ENCODE data around the gene MED17.

MED17 gene

DNA sequence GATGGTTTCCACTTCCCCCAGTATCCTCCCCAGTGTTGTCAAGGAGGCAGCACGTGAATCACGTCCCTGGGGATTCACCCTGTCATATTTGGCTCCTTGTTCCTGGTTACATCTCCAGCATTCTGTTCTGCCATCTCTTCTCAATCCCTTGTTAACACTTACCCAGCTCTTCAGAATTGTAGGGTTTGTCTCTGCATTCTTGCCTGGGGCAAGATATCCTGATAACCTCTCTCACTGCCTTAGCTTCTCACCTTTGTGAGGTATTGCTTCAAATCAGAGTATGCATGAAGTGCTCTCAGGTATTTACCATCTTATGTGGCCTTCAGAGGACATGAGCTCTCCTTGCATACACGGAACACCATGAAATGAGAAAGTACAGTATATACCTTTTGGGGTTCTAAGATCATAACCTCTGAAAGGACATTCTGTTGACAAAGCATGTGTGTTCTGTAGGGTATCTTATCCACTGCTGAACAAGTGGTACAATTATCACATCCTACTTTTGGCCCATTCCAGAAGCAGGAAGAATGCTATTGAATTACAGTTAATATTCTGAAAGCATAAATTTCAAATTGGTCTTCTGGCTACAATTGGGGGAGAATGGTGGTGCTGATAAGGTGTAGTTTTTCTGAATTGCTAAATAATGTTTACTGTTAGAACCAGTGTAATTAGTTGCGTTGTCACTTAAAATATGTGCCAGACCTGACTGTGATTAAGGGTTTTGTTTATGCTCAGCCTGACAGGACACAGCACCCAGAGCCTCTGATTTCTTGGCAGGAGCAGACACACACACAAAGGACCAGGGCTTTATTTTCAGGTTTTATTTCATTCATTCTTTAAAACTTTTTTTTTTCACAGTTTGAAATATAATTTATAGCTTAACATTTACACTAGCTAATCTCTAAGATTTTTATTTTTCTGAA is 33.6 kb downstream of the MED17 start:
- DNase-seq (ENCODE audit: low read depth), result no peak

DNA sequence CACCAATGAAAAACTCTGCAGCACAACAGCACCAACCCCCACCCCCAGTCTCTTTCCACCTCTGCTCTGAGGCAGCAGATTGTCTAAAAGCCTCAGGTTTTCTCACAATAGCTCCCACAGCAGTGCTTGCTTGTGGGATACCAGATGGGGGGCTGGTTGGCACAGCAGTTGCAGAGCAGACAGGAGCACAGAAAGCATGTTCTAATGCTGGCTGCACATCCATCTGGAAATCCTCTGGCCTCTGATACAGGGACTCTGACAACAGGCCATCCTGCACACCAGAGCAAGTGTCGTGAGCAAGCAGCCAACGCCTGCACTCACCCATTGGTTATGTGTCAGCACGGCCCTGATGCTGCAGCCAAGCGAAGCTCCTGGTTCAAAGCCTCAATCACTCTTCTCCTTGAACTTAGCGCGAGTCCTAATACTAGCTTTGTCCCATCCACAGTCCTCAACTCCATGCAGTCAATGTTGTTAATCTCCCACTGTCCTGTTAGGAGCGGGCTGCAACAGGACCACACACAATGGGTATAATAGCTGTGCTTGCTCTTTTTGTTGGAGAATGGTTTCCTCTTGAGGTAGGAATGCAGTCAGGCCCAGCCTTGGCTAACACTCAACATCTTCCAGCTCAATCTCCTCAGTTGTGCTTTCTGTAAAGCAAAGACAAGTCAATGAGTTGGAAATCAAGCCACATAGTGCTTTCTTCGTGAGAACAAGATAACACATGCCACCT is 36.0 kb downstream of the MED17 start:
- no peak for DNase-seq (ENCODE audit: low read depth)

DNA sequence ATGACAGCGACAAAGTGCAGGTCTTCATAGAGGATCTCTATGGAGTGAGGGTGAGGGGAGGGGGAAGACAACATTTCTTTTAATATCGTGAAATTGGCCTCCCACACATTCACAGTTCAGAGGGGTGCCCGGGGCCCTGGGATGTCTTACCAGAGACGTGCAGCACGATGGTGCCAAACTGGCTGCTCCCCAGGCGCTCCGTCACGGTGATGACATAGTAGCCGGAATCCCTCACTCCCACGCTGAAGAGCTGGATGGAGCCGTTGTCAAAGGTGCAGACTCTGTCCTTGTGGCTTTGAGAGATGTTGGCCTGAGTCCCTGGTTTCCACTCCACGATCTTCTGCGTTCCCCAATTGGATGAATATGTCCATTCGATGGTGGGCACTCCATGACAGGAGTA is 36.8 kb downstream of the MED17 start:
- DNase-seq (ENCODE audit: low read depth), result no peak

DNA sequence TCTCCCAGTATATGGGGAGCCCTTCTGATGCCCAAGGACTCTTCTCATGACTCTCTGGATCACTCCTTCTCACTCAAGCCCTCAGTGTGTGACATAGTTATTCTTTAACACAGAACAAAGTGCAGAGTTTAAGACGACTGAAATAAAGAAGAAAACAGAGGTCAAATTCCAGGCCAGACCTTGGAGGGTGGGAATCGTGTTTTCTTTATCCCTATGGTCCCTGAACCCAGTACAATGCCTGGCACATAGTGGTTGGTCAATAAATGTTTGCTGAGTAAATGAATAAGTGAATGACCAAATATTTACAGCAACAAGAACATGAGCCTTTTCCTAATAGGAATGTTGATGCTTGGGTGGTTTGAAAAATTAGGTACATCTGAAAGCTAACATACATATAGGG is 37.5 kb downstream of the MED17 start:
- DNase-seq (ENCODE audit: low read depth), result no peak

DNA sequence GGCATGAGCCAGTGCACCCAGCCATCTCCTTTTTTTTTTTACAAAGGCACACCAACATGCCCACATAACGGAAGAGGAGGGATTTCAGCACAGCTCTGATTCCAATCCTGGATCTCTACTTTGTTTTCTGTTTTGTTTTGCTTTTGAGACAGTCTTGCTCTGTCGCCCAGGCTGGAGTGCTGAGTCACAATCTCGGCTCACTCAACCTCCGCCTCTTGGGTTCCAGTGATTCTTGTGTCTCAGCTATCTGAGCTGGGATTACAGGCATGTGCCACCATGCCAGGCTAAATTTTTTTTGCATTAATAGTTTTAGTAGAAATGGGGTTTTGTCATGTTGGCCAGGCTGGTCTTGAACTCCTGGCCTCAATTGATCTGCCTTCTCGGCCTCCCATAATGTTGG is 38.3 kb downstream of the MED17 start:
- DNase-seq (ENCODE audit: low read depth), result no peak

DNA sequence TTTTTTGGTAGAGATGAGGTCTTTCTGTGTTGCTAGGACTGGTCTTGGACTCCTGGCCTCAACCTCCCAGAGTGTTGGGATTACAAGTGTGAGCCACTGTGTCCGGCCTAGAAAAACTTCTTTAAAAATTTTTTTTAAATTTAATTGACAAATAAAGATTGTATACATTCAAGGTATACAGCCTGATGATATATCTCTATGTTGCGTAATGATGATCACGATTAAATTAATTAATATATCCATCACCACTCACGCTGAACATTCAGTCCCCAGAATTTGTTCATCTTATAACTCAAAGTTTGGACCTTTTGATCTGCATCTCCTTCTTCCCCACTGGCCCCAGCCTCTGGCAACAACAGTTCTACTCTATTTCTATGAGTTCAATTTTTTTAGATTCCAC is 39.1 kb downstream of the MED17 start:
- no peak for DNase-seq (ENCODE audit: low read depth)

DNA sequence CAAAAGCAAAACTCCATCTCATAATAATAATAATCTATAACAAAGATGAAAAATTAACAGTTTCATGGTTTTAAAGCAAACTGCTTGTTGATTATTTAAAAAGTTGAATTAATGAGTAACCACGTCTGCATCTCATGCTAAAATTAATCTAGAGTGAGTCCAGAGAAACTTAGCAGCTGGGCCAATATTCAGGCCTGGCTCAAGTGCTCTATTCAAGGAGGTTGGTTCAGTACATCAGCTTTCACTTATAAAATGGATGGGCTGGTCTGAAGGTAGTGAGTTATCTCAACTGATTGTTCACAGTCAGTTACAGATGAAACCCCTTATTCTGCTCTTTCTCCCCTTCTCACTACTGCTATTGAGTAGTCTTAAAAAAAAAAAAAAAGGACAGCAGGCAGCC is 43.3 kb downstream of the MED17 start:
- no peak for DNase-seq (ENCODE audit: low read depth)

DNA sequence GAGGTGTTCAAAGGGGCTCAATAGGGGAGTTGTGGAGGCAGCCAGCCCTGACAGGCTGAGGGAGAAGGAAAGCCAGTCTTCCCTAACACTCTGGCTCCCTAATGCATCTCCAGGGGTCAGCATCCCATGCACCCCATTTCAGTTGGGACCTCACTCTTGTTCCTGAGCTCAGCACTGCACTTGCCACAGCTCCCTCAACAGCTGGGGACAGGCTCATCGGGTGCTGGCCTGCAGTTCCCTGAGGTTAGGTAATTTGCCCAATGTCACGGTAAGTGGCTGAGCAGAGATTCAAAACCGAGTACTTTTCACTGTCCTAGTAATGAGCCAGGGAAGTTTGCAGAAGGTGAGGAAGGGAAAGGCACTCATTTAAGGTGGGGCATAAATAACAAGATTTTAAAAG is 45.5 kb downstream of the MED17 start:
- DNase-seq (ENCODE audit: low read depth), result no peak

DNA sequence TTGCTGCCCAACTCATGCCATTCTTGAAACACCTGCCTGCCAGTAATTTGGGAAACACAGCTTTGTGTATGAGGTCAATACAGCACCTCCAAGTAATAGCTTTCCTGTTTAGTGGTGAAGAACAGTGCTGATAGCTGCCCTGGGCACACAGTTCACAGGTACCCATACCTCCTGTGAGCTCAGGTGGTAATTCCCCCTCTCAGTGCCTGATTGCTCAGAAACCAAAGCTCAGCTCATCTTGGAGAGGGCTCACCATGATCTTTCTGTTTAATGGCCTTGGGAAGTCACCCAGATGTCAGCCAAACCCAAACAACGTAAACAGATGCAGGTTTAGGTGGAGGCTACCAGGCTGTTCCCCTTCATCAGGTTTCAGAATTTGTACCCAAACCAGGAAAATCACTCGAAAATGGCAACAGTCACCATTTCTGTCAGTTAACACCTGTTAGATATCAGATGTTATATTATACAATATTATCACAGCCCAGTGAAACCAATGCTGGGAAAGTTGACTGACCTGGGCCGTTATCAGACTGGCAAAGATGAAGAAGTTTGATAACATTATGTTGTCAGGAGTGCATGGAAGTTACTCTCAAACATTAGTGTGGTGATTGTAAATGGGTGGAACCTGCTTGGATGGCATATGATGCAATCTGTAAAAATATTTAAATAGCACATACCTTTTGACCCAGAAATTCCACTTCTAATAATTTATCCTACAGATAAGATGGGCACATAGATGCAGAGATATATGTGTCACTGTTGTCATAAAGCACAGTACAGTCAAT is 47.5 kb downstream of the MED17 start:
- no peak for DNase-seq (ENCODE audit: low read depth)

DNA sequence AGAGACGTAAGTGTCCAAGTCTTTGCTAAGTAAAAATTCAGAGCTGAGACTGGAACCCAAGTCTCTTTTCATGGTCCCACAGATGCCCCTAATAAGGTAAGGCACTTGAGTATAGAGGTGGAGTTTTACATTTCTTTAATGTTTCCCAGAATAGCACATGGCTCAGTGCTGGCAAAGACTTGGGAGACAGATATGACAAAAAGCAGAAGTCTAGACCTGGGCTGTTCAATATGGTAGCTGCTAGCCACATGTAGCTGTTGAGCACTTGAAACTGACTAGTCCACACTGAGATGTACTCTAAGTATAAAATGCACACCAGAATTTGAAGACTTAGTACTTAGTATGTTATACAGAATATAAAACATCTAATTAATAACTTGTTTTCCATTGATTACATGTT is 48.7 kb downstream of the MED17 start:
- no peak for DNase-seq (ENCODE audit: low read depth)

DNA sequence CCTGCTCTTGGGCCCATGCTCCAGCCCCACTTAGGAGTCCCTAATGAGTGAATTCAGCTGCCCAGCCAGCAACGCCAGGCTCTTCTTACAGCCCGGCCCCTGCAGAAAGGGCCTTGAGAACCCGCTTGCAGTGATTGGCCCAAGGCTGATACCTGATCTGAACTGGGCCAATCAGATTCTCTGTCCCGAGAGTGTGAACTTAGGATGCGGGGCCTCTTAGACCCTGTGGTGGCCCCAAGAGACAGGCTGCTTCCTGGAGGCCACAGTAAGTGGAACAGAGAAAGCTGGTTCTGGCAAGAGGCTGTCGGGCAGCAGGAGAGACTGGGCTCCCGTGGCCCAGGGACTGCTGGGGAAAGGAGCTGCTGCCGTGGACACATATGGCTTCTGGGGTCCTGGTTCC is 54.9 kb downstream of the MED17 start:
- DNase-seq (ENCODE audit: low read depth), result no peak

DNA sequence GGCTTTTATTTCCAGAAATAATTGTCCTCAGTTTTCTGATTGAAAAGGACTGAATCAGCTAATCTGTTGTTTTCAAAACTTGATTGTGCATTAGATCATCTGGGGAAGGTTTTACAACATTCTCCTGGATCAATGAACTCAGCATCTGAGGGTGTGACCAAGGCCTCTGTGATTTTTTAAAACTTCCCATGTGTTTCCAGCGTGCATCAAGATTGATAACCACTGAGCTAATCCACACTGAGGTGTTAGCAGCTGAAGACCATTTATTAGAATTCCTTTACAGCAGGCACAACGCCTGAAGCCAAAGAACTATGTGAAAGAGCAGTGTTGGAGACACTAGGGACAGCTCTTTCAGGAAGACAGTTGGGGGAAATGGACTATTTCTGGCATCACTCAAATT is 56.1 kb downstream of the MED17 start:
- DNase-seq (ENCODE audit: low read depth), result no peak

DNA sequence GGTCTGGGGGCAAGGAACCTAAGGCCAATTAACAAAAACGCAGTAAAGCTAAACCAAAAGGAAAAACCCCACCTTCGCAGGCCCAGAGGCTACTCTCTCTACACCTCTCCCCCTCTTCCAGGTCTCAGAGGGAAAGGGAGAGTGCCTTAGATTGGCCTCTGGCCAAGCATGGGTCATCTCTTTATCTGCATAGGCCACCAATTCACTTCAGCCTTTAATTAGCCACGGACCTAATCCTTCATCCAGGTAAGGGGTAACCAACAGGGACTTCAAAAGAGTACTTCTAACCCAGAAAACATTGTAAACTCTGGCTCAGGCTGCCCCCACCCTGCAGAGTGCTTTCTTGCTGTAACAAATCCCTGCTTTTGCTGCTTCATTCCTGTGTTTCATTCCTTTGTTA is 56.9 kb downstream of the MED17 start:
- DNase-seq (ENCODE audit: low read depth), result no peak

DNA sequence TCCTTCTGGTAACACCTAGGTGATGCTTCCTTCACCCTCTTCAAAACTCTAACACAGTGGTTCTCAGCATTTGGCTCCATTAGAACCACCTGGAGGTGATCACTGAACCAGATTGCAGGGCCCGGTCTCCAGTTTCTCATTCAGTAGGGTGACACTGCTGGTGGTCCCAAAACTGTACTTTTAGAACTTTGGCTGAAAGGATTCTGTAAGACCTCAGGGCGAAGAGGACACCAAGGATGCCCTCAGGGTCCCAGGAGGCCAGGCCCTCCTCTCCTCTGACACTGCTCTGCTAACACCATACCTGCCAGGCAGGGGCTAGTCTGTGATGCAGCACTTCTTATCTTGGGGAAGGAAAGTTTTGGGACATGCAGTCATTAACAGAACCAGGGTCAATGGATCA is 57.4 kb downstream of the MED17 start:
- no peak for DNase-seq (ENCODE audit: low read depth)

DNA sequence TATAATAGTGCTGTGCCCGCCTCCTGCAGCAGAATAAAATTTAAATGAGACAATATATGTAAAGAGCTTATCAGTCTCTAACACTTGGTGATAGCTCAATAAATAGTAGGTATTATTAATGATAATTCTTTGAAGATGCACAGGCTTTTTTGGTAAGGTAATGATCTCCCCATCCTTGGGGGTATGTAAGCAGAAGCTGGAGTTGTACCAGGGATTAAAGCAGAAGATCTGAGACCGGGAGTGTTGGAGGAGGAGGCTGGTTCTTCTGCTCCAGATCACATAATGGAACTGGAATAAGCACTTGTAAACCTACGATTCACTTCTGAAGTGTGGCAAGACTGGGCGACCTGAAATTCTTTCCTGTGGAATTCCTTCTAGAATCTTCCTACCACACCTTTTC is 58.0 kb downstream of the MED17 start:
- DNase-seq (ENCODE audit: low read depth), result no peak

DNA sequence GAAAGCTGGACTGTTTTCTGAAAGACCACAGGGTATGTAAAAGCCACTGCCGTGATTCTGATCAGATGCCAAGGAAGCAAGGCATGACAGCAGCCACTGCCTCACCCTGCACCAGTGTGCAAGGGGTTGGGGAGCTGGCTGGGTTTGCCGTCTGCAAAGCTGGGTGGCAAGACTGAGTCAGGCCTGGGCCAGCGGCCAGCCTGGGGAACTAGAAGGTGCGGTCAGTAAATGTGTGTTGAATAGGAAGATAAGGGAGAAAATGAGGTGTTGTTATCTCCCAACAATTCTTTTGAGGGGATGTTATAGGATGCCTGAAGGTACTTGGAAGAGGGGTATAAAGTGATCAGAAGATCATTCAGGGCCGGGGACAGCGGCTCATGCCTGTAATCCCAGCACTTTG is 58.4 kb downstream of the MED17 start:
- DNase-seq (ENCODE audit: low read depth), result no peak

DNA sequence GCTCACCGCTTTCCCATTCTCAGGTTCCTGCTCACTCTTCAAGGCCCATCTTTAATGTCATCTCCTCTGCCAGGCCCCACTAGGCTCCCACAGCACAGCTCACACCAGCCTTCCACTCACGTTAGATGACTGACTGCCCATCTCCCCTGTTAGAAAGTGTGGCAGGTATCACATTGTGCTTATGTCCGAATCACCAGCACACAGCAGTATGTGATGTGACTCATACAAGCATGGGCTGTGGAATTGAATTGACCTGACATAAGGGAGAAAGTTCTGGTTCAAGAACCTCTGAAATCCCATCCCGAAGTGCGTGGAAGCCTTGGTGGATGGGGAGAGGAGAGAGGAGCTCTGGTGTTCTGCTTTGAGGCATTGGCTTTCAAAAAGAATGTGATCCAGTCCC is 59.8 kb downstream of the MED17 start:
- no peak for DNase-seq (ENCODE audit: low read depth)

DNA sequence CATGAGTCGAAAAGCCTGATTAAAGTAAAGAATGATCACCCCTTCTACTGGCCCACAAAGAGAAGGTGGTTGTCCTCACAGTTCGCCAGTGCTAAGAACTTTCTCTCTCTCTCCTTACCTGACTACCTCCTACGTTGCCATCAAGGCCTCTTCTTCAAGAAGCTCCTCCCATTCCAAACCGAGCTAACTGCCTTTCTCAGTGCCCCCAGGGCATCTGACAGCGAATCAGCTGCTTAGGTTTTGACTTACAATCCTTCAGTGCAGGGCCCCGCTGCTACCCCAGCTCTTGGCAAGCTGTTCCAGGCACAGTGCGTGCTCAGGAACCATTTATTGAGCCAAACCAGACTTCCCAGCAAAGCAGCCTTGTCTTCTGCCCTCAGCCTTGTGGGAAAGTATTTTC is 60.5 kb downstream of the MED17 start:
- DNase-seq (ENCODE audit: low read depth), result no peak

DNA sequence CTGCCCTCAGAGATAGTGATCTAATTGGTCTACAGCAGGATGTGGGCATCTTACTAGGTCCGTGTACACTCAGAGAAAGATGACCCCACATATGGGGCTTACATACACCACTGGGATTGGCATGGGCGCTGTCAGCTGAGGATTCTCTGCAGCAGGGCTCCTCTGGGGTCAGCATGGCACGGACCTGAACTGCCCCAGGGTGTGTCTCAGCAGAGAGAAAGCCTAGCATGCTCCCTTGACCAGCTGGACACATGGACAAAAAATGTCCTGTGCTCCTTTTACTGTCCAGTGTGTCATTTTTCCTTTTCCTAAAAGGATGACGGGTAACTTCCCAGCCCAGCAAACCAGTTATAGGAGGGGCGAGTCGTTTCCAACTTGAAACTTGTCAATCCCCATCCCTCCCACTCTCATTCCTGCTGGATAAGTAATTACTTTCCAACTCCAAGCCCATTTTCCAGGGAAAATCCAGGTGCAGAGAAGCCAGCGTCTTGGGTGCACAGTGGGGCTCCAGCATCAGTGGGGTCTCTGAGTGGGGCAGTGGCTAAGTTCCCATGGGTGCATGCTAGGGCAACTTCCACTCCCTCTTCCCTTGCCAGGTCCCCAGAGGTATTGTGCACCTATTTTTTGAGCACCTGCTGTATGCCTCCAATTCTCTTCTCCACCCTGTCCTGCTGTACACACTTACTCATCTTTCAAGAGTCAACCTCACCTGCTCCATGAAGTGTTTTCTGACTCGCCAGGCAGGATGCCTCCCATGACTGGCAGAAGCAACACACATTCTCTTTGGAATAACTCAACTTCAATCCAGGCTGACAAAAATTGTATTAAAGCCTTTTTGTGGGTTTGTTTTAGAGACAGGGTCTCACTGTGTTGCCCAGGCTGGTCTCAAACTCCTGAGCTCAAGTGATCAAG is 61.4 kb downstream of the MED17 start:
- no peak for DNase-seq (ENCODE audit: low read depth)

DNA sequence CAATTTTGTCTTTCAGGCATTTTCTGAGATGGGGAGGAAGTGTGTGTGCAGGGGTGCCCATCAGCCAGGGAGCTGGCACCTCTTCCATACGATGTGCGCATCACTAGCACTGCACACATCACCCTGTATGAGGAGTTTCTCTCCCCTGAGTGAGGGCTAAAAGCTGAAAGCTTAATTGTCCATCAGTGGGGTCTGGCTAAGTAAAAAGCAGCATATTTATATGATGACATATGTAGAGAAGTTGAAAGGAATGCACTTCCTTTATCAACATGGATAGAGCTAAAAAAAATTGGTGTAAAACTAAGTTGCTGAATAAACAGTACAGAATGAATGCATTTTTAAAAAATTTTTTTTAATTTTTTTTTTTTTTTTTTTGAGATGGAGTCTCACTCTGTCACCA is 62.3 kb downstream of the MED17 start:
- DNase-seq (ENCODE audit: low read depth), result no peak

DNA sequence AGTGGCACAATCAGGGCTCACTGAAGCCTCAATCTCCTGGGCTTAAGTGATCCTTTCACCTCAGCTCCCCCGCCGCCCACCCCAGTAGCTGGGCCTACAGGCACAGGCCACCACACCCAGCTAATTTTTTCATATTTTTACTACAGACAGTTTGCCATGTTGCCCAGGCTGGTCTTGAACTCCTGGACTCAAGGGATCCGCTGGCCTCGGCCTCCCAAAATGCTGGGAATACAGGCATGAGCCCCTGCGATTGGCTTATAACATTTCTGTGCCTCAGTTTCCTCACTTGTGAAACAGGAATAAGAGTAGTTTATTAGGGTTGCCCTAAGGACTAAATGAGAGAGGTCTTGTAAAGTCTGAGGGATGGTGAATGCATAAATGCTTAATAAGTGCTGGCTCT is 65.1 kb downstream of the MED17 start:
- DNase-seq (ENCODE audit: low read depth), result no peak

Measured in stimulated activated CD8-positive, alpha-beta memory T cell treated with anti-CD3 and anti-CD28 coated beads, Interleukin-12 subunit alpha, Interleukin-12 subunit beta, amount 100 ng/mL, for 4 hours (primary cell).